Endometrial microvascular endothelial cells (primary cell): ENCODE data around the gene RPS15. TPM values are rescaled to one million over a fixed set of nuclear protein-coding genes. Genes with fewer than 3 reads are reported as not detected.

Source experiments
- in situ Hi-C: cut with HindIII; loops from 2 replicates; pipeline ENCODE4 v1.10.0; 2017; ENCODE audit warnings: low sequenced_read_pairs, low pct_unique_long_range_greater_than_20kb; ENCODE audit errors: inconsistent ontology term
- total RNA-seq: library from RNA; depleted of rRNA; stranded (reverse); fragments of >200 nt; gene quantifications from one replicate; pipeline ENCODE4 v1.2.3, GENCODE V29; 2015; ENCODE audit errors: inconsistent ontology term

The RPS15 gene
- total RNA-seq, 1 donor from 2014 or later, result 3,355 TPM

DNA sequence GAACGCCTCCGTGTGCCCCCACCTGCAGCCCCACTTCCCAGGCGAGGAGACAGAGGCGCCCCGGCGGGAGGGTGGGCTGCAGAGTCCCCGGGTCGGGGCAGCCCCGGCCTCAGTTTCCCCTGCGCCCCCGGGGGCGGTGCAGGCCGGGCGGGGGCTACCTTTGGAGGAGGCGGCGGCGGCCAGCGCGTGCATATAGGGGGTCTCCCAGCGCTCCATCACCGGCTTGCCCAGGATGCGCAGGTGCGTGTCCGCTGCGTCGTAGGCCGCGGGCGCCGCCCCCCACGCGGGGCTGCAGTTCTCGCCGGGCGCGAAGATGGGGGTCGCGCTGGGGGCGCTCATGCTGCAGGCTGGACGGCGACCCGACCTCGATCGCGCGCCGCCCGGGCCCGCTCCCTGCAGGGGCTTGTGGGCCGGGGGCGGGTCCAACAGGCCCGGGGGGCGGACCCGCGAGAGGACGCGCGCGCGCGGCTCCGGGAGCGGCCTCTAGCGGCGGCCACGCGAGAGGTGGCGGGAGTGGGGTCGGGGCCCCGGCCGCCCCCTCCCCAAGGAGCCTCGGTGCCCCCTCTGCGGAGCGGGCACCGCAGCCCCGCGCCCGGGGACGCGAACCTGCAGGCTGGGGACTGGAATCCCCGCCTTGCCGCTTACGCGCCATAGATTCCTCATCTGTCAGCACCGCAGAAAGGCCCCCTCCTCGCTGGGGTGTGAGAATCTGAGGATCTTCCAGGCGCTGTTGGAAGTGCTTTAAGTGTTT is 36.9 kb upstream of the RPS15 start, which contains the start of gene GAMT:
Gene GAMT, minus strand, starts transcription at position 405 of the 751 bp plus-strand sequence. Its CDS starts 66 bp downstream, at position 339.
- in situ Hi-C loops, result no loop called here

- in situ Hi-C loops, result no loop called here
Observed at GRCh38 chr19:1401889-1402217, 36.3 kb upstream of the RPS15 start.

- in situ Hi-C loops, result no loop called here
Observed at GRCh38 chr19:1402411-1403070, 35.7 kb upstream of the RPS15 start.

- in situ Hi-C loops, result no loop called here
Observed at GRCh38 chr19:1406774-1407527, 31.2 kb upstream of the RPS15 start.

GRCh38 chr19:1407528-1408299 is 30.5 kb upstream of the RPS15 start, which contains the start of gene DAZAP1:
Gene DAZAP1 (plus strand): TSS chr19:1407586. CDS start chr19:1407774, 188 bp downstream.
- in situ Hi-C loops, result no loop called here

GRCh38 chr19:1408300-1409203 is 29.6 kb upstream of the RPS15 start:
- in situ Hi-C loops, result no loop called here

GRCh38 chr19:1409204-1410005 is 28.8 kb upstream of the RPS15 start:
- in situ Hi-C loops, result no loop called here

GRCh38 chr19:1410136-1410786 is 27.9 kb upstream of the RPS15 start:
- in situ Hi-C loops, result no loop called here

DNA sequence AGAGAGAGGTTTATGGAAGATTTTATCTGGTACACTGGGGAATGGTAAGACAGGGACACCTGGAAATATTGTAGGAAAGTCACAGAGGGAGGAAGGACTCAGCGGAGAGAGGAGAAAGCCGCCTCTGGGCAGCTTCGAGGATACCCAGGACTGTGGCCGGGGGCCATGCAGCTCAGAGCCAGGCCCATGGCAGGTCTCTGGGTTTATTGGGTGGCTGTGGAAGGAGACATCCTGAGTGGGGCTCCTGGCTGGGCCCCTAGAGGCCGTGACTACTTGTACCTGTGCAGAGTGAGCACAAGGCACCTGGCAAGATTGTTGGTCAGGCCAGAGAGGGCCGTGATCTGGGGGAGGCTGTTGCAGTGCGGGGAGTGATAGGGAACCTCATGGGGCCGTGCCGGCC is 27.4 kb upstream of the RPS15 start:
- in situ Hi-C loops, result no loop called here

DNA sequence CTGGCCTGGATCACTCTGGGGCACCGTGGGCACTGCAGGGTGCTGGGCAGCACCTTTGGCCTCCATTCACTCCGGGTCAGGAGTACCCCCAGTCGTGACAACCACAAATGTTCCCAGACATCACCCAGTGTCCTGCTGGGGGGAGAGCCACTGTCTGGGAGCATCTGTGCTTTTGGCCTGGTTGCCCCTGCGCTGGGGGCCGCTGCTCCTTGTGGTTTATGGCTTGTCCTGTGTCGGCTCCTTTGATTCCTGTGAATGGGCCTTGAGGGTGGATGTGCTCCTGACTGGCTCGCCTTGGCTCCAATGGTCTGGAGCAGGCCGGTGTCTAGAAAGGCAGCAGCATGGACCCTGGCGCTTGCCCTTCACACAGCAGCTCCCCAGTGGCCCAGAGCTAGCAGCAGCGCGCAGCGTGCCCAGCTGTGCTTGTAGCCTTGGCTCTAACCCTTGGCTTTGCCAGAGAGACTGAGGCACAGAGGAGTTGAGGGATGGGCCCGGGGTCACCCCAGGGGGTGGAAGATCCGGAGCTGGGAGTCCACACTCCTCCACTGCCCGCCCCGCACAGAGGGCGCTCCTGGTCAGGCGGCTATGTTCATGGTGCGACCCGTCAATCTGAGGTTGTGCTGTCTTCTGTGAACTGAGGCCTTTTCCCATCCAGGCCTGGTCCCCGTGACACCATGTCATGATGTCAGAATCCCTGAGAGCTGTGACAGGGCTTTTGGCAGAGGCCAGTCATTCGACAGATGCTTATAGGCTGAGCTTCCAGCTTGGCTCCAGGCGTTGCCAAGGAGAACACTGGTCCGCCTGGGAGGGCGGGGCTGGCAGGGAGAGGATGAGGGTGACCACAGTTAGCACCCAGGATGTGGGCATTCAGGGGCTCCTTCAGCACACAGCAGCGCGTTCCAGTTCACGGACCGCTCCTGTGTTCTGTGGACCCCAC is 26.7 kb upstream of the RPS15 start:
- in situ Hi-C loops, result no loop called here

- in situ Hi-C loops, result no loop called here
Observed at GRCh38 chr19:1412323-1412923, 25.8 kb upstream of the RPS15 start.

GRCh38 chr19:1412995-1413800 is 25.0 kb upstream of the RPS15 start:
- in situ Hi-C loops, result no loop called here

GRCh38 chr19:1416014-1416841 is 22.0 kb upstream of the RPS15 start:
- in situ Hi-C loops, result no loop called here

GRCh38 chr19:1417145-1417544 is 21.1 kb upstream of the RPS15 start:
- in situ Hi-C loops, result no loop called here
